Subcutaneous abdominal adipose tissue (tissue), 5 donors: ENCODE data around the gene ARHGEF2.

ENCODE experiments used
- H3K27ac ChIP-seq: one replicate; pipeline ENCODE4 v1.7.0; 2013; ENCODE audit warnings: low read depth, mild to moderate bottlenecking, inconsistent platforms, low read length, moderate library complexity
- H3K27me3 ChIP-seq, 5 donors: one replicate each; pipeline ENCODE4 v1.7.0; 2013; ENCODE audit warnings: low read length in 5 of 5, inconsistent platforms in 1 of 5; ENCODE audit not compliant: control insufficient read depth in 5 of 5, insufficient read depth in 4 of 5
- H3K36me3 ChIP-seq, 5 donors: one replicate each; pipeline ENCODE4 v1.7.0; 2013; ENCODE audit warnings: low read length in 5 of 5; ENCODE audit not compliant: control insufficient read depth in 5 of 5, insufficient read depth in 5 of 5
- H3K4me1 ChIP-seq, 5 donors: one replicate each; pipeline ENCODE4 v1.7.0; 2013; ENCODE audit warnings: low read length in 5 of 5, mild to moderate bottlenecking in 3 of 5, moderate library complexity in 1 of 5; ENCODE audit not compliant: control insufficient read depth in 5 of 5, insufficient read depth in 5 of 5
- H3K4me3 ChIP-seq, 5 donors: one replicate each; pipeline ENCODE4 v1.7.0; 2013; ENCODE audit warnings: low read length in 5 of 5, low read depth in 1 of 5
- H3K9ac ChIP-seq, 5 donors: one replicate each; pipeline ENCODE4 v1.7.0; 2013; ENCODE audit warnings: low read length in 5 of 5, mild to moderate bottlenecking in 4 of 5, moderate library complexity in 3 of 5
- H3K9me3 ChIP-seq, 5 donors: one replicate each; pipeline ENCODE4 v1.7.0; 2013; ENCODE audit warnings: low read length in 5 of 5; ENCODE audit not compliant: control insufficient read depth in 5 of 5
- donor health status: healthy.
- donor health status: healthy.
- donor health status: healthy.
- donor health status: healthy.
- donor health status: healthy.

The ARHGEF2 gene

GRCh38 chr1:155974208-155975115 lies 3.9 kb downstream of the ARHGEF2 start:
- H3K4me3 ChIP-seq = peak overlapping the region; percentile 77 to 98 (median 88)
- H3K36me3 ChIP-seq = peaks cover 0 to 15% (median 6%) of the 10 kb centered on the region in 5 donors
- H3K9me3 ChIP-seq = no peaks in the 10 kb centered on the region
- H3K4me1 ChIP-seq = peaks cover 34 to 93% (median 88%) of the 10 kb centered on the region in 5 donors
- no peaks in the 10 kb centered on the region for H3K27me3 ChIP-seq
- peak overlapping the region in 4 of 5 donors; percentile 46 to 93 (median 84) for H3K9ac ChIP-seq
- H3K27ac ChIP-seq = peak overlapping the region; percentile 99

GRCh38 chr1:155973723-155974122 lies 4.6 kb downstream of the ARHGEF2 start:
- H3K9me3 ChIP-seq = no peaks in the 10 kb centered on the region
- H3K4me1 ChIP-seq = peaks cover 37 to 93% (median 88%) of the 10 kb centered on the region in 5 donors
- H3K27me3 ChIP-seq = no peaks in the 10 kb centered on the region
- peak overlapping the region; percentile 99 for H3K27ac ChIP-seq
- peak overlapping the region in 1 of 5 donors; percentile 38 for H3K9ac ChIP-seq
- peak overlapping the region in 1 of 5 donors; percentile 7 for H3K4me3 ChIP-seq
- peaks cover 0 to 22% (median 13%) of the 10 kb centered on the region in 5 donors for H3K36me3 ChIP-seq

GRCh38 chr1:155971910-155972809 lies 6.2 kb downstream of the ARHGEF2 start:
- Histone ChIP-seq H3K27me3 (no peaks in the 10 kb centered on the region), H3K4me1 (peaks cover 45 to 99% (median 98%) of the 10 kb centered on the region in 5 donors), H3K27ac (peak overlapping the region; percentile 11), H3K9me3 (no peaks in the 10 kb centered on the region), H3K9ac (peak overlapping the region in 1 of 5 donors; percentile 27), H3K4me3 (peak overlapping the region in 1 of 5 donors; percentile 25), H3K36me3 (peaks cover 0 to 37% (median 29%) of the 10 kb centered on the region in 5 donors)

GRCh38 chr1:155970531-155971167 lies 7.7 kb downstream of the ARHGEF2 start:
- Histone ChIP-seq H3K36me3 (peaks cover 0 to 52% (median 44%) of the 10 kb centered on the region in 5 donors), H3K9me3 (no peaks in the 10 kb centered on the region), H3K9ac (peak overlapping the region in 3 of 5 donors; percentile 57 to 77 (median 57)), H3K4me1 (peaks cover 46 to 99% (median 93%) of the 10 kb centered on the region in 5 donors), H3K27me3 (no peaks in the 10 kb centered on the region), H3K27ac (peak overlapping the region; percentile 81), H3K4me3 (peak overlapping the region in 3 of 5 donors; percentile 17 to 35 (median 21))

GRCh38 chr1:155969377-155969791 lies 9.0 kb downstream of the ARHGEF2 start:
- Histone ChIP-seq H3K36me3 (peaks cover 3 to 65% (median 55%) of the 10 kb centered on the region in 5 donors), H3K4me1 (peaks cover 41 to 93% (median 80%) of the 10 kb centered on the region in 5 donors), H3K4me3 (peak overlapping the region in 1 of 5 donors; percentile 23), H3K27ac (peak overlapping the region; percentile 81), H3K9me3 (no peaks in the 10 kb centered on the region), H3K27me3 (no peaks in the 10 kb centered on the region), H3K9ac (peak overlapping the region in 2 of 5 donors; percentile 15 to 57)

- Histone ChIP-seq H3K4me3 (peak overlapping the region in 3 of 5 donors; percentile 11 to 33 (median 31)), H3K4me1 (peaks cover 35 to 85% (median 73%) of the 10 kb centered on the region in 5 donors), H3K9ac (peak overlapping the region in 1 of 5 donors; percentile 57), H3K27ac (peak overlapping the region; percentile 81), H3K27me3 (no peaks in the 10 kb centered on the region), H3K36me3 (peaks cover 3 to 70% (median 58%) of the 10 kb centered on the region in 5 donors), H3K9me3 (no peaks in the 10 kb centered on the region)
These were observed 9.7 kb downstream of the ARHGEF2 start for GRCh38 chr1:155968670-155969069.

- Histone ChIP-seq H3K4me3 (peak overlapping the region in 4 of 5 donors; percentile 9 to 31 (median 29)), H3K9ac (peak overlapping the region in 3 of 5 donors; percentile 10 to 56 (median 45)), H3K36me3 (peaks cover 3 to 72% (median 59%) of the 10 kb centered on the region in 5 donors), H3K27ac (peak overlapping the region; percentile 81), H3K9me3 (no peaks in the 10 kb centered on the region), H3K4me1 (peaks cover 34 to 81% (median 68%) of the 10 kb centered on the region in 5 donors), H3K27me3 (no peaks in the 10 kb centered on the region)
These were observed 10.3 kb downstream of the ARHGEF2 start for GRCh38 chr1:155968051-155968400.

GRCh38 chr1:155967341-155968050 lies 10.9 kb downstream of the ARHGEF2 start:
- Histone ChIP-seq H3K9me3 (no peaks in the 10 kb centered on the region), H3K36me3 (peaks cover 3 to 73% (median 64%) of the 10 kb centered on the region in 5 donors), H3K9ac (peak overlapping the region in 3 of 5 donors; percentile 45 to 56 (median 56)), H3K27ac (peak overlapping the region; percentile 81), H3K27me3 (no peaks in the 10 kb centered on the region), H3K4me3 (peak overlapping the region in 4 of 5 donors; percentile 27 to 31 (median 31)), H3K4me1 (peaks cover 31 to 81% (median 69%) of the 10 kb centered on the region in 5 donors)
